Brain pericyte (primary cell): ENCODE data around the gene C1orf52.
"Not testable (repeated sequence)": the region's sequence is repeated elsewhere in the genome, so short reads cannot be mapped to it uniquely, and the experiment has no call there.

Experiments used
- DNase-seq: peaks from one replicate; pipeline ENCODE4 v3.0.0-alpha.2; 2012; ENCODE audit warnings: low read depth, low spot score

The C1orf52 gene

DNA sequence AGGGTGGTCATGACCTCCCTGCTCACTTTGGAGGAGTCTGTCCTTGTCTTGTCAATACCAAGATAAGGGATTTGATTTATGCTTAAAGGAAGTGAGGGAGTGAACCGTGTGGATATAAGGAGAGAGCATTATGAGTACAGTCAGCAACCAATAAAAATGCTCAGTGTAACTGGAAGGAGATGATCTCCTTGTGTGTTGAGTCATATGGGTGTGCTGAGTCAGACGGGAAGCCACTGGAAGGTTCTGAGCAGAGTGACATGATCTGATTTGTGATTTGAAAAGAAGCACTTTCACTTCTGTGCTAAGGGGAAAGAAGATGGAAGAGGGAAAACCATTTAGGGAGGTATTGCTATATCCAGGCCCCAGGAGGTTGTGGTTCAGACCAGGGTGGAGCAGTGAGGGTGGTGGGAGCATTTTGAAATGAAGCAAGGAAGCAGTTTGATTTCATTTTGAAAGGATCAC lies 19.4 kb upstream of the C1orf52 start:
- peak; percentile 61 for DNase-seq

DNA sequence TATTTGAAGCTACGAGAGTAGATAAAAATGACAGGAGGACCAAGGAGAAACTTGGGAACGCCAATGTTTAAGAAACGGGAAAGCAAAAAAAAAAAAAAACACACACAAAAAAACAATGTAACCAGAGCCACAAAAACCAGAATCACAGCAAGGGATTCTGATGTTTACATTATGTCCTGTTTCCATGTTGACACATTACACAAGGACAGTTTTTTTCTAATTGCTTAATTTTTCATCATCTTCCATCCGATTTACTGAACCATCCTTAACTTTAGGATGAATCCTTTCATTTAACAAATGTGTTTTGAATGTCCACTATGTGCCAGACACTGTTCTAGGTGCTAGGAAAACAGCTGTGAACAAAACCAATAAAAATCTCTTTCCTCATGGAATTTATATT lies 18.3 kb upstream of the C1orf52 start:
- DNase-seq = no peak

DNA sequence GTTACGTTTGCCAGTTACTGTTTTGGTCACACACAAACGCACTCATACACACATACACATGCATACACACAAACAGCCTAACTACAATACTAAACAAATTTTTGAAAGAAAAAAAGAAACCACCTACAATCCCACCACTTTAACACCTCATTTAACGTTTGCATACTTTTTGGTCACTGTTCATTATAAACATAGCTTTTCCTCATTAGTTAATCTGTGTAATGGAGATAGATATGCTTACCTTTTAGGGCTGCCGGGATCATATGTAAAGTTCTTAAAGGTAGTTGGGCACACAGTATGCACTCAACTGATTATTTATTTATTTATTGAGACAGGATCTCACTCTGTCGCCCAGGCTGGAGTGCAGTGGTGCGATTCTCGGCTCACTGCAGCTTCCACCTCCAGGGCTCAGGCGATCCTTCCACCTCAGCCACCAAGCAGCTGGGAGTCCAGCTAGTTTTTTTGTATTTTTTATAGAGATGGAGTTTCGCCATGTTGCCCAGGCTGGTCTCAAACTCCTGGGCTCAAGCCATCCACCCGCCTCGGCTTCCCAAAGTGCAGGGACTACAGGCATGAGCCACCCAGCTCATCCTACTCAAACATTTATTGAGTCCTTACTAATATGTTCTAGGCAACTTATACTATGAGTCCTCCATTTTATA lies 17.6 kb upstream of the C1orf52 start:
- no peak for DNase-seq

DNA sequence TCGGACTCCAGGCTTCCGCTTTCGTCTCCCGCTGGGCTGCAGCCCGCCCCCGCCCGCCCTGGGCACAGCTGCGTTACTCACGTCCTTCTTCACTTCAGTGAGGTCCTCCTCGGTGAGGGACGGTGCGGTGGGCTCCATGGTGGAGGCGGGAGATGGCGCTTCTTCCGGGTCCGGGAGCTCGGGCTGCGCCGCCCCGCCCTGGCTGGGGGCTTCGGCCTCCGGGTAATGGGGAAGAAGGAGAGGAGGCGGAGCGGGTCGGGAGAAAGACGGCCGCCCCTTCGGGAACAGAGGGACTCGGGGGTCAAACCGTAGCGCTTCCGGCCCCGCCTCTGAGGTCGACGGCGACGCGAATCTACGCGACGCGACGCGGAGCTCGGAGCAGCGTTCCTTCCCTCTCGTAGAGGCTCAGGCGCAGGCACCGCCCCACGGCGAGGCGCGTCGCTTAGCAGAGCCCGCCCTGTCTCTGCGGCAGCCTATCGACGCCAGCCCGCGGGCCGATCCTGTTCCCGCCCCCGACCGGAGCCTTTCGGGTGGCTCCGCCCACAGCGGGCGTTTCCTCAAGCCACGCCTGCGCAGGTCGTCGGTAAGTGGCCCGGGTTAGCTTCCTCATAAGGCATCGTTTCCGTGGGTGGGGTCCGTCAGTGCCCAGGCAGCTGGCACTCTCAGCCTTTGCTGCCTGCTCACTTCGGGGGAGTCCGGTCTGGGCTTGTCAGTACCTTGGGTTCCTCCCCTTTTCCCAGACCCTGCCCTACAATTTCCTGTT lies 16.9 kb upstream of the C1orf52 start, which contains the start of gene BCL10:
BCL10 (minus strand) TSS at position 418 of the 763 bp plus-strand sequence; CDS start at position 138, 280 bp downstream.
- DNase-seq = peak; percentile 93

DNA sequence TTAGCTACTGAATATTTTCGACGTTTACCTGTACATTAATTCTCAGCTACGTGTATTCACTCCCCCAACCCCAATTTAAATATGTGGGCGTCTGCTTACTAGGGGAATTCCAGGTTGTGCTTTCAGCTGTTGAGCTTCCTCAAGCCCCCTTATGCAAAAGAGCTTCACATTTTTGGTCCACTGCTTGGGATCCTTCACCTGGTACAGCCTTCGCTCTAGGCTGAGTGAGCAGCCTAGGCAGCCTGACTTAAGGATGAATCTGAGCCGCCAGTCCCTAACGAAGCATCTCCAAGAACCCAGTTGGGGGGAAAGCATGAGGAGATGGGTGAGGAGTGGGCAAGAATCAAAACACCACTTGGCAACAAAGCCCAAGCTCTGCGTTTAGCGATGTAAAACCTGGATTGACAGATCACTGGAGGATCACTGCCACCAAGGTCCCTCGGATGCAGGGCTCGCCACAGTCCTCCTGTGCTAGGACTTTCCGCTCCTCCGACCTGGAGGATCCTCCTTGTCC lies 16.3 kb upstream of the C1orf52 start:
- no peak for DNase-seq

DNA sequence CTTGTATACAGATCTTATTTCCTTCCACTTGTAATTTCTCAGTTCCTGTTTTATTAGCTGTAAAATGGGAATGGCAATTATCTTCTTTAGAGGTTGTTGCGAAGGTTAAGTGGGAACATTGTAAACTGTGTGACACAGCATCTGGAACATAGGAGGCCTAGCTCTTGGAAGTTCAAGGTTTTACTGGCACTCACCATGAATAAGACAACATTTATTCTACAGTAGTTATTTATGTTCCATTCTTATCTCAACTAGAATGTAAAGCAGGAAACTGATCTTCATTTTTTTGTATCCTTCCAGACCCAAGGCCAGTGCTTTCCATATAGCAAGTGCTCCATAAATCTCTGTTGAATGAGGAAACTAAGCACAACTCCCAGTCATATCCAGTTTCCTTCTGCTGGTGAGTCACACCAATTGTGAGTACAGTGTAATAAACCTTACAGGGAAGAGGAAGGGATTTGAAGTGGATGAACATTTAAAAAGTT lies 15.5 kb upstream of the C1orf52 start:
- no peak for DNase-seq

DNA sequence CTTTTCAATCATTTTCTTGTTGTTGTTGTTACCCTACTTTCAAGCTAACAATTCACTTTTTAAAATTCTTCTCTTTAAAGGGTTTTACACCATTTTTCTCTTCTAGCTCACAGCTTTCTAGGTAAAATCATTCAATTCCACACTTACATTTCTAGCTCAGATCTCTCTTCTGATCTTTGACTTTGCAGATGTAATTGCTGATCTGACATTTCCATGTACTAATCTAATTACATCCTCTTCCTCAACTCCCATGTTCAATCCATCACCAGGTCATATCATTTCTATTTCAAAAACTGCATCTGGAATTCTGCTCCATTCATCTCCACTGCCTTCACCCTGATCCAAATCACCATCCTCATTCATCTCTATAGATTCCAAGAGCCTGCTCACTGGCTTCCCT lies 13.9 kb upstream of the C1orf52 start:
- DNase-seq = no peak

DNA sequence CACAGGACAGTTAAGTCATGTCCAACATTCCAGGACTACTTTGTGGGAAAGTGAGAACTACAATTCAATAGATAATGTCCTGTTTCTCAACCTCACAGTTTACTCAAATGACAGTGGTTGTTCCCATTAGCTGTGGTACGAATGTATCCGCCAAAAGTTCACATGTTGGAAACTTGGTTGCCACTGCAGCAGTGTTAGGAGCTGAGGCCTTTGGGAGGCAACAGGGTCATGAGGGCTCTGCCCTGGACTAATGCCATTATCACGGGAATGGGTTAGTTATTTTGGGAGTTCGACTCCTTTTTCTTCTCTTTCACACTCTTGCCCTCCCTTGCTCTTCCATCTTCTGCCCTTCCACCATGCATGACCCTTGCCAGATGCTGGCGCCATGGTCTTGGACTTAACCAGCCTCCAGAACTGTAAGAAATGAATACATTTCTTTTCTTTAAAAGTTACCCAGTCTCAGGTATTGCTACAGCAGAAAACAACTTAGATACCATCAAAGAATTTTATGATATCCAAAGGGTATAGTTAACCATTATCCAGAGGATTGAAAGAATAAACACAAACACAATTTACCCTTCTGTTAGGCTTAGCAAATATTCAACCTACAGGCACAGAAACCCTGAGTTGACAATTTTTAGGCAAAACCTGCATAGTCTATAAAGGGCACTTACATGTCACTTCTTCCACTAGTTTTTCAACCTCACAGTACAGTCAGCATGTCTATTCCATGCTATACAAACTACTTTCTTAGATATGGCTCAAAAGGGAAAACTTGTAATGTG lies 9.5 kb upstream of the C1orf52 start:
- no peak for DNase-seq

DNA sequence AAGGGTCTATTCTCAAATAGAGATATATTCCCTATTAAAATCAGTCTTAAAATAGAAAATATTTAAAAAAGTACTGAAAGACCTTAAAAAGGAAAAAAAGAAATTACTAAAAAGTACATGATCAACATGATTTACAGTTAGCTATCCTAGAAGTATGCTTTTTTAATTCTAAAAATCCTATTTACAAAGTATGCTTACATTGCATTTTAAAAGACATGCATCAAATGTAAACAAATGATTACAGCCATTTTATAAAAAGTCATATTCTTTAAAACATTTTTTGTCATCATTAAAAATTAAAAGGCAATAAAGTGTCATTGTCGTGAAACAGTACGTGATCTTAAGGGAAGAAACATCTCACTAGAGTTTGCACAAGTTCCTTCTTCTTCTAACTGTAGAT lies 7.9 kb upstream of the C1orf52 start:
- DNase-seq = no peak

DNA sequence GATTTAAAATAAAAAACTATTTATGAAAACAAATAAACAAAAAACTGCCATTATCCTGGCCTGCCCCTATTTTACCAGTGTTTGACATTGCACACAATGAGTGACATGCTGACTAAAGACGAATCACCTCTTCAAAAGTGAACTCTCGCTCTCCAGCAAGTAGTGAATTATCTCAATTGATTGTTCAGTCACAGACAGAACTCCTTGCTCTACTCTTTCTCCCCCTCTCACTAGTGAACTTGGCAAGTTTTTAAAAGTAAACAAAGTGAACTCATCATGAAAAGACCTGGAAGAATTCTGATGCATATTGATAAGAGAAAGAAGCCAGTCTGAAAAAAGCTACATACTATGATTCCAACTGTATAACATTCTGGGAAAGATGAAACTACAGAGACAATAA lies 4.7 kb upstream of the C1orf52 start:
- DNase-seq = no peak

DNA sequence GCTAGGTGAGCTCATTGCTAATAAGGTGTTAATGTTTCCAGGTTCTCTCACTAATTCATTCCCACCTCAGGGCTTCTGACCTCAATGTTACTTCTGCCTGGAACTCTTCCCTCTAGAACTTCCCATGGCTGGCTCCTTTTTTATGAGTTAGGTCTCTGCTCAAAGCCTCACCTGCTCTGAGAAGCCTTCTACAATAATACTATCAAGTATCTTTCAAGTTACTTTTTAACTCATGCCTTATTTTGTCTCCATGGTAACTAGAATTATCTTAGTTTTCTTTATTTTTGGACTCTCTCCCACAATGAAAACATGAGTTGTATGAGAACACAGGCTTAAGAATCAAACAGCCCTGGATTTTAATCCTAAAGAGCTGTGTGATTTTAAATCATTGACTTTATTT lies 3.5 kb upstream of the C1orf52 start:
- no peak for DNase-seq

DNA sequence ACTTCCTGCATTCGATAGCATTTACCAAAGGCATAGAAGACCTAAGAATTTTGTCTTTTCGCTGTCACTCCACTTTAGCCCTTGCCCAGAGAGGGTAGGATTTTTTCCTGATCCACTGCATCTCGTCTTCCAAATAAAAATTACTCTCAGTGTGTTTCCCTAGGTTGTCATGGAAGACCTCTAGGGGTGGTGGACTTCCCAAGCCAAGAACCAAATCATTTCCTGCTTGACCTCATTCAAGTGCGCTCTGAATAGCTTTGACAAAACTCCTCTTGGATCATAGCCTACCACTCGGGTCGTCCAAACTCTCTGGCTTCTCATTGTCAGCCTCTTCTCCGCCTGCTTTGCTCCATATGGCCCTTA lies 431 bp upstream of the C1orf52 start:
- DNase-seq = no peak

DNA sequence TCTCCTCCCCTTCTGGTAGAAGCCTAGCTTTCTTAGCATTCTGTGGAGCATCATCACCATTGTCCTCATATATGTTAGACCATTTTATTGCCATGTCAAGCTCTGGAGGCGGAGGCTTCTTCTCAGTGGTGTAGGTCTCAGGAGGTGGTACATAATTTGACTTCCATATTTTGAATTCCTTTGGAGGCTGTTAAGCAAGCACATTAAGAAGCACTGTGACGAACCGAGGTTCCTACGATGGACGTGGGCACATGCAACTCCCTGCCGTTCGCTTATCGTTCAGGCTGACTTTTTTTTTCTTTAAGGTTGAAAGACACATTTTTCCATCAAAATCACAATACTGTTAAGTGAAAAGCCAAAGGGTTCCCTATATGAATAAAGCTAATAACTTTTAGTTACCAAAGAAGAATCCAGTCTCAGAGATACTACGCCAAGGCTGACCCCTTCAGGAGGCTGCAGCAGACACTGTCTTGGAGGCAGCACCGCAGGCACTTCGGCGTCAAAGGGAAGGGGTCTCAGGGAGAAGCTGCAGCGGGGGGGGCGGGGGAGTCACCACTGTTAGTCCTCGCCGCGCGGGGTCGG lies 835 bp downstream of the C1orf52 start:
- no peak for DNase-seq

DNA sequence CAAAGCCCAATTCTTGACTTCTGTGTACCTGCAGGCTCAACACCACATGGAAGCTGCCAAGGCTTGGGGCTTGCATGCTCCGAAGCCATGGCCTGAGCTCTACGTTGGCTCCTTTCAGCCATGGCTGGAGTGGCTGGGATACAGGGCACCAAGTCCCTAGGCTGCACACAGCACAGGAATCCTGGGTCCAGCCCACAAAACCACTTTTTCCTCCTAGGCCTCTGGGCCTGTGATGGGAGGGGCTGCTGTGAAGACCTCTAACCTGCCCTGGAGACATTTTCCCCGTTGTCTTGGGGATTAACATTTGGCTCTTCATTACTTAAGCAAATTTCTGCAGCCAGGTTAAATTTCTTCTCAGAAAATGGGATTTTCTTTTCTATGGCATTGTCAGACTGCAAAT lies 10.4 kb downstream of the C1orf52 start:
- not testable (repeated sequence) for DNase-seq

DNA sequence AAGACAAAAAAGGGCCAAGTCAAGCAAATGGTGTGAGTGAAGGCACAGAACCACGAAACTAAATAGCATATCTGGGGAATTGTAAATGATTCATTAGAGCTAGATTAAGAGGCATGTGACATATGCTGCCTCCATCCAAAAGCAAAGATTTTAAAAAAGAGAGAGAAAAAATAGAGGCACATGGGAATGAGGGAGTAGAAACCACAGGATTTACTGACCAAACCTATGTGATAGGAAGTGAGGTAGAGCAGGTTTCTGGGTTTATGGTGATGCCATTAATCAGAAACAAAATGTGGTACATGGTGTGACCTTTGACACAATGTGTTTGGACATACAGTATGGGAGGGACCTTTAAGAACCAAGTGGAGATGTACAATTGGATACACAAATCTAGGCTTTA lies 13.6 kb downstream of the C1orf52 start:
- DNase-seq = no peak

DNA sequence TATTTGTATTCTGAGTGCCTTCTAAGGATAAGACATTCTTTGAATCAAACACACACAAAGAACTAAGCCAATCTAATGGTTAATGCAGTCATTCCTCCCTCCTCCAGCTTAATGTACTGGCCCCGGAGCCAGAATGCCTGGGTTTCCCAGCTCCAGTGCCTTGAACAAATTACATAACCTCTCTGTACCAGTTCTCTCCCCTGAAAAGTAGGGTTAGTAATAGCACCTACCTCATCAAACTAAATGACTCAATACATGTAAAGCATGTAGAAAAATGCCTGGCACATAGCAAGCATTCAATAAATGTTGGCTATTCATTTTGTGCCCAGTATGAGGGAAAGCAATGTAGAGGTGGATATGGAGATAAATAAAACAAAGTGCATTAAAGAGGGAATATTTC lies 14.0 kb downstream of the C1orf52 start:
- DNase-seq = no peak

DNA sequence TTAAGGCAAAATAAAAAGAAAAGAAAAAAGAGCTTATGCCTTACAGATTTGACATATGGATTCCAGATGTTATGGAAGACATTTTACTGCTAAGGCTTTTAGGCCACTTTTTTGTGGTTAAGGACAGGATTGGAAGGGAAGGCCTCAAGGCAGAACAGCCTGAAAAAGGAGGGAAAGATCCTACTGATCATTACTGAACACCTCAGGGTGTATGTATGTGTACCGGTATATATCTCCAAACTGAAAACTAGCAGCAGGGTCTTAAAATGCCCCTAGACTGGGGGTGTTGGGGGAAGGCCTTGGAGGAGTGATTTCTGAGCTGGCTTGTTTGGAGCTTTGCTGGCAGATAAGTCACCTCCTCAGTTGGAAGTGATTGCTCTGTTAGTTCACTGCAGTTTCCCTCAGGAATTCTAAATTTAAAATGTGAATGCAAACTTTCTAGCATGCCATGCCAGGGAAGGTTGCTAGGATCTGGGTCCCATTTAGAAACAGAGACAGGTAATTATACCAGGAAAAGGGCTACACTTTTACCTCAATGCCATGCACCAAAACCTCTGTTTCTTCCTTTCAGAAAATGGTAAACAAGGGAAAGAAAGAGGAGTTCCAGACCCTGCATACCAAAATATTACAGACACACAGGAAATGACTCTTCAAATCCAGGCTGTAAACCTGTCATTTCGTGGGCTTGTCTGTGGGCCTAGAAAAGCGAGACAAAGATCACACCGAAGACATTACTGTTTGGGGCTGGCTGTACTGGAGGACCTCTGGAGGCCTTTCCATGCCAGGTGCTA lies 15.0 kb downstream of the C1orf52 start:
- DNase-seq = no peak

DNA sequence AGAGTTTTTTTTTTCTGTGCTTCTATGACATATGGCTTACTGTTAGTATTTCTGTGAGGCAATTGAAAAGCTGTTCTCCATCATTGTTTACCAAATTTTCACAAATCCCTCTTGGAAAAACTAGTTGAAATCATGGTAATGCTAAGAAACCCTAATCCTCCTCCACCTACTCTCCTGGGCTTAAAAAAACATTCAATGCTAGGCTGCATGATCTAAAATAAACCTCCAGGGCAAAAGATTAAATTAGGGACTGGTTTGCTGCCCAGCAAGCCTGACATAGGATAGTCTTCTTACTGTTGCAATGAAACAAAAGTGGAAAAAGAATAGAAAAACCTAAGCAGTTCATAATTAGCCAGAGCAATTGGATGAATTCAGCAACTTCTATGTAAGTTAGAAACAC lies 16.1 kb downstream of the C1orf52 start:
- no peak for DNase-seq

DNA sequence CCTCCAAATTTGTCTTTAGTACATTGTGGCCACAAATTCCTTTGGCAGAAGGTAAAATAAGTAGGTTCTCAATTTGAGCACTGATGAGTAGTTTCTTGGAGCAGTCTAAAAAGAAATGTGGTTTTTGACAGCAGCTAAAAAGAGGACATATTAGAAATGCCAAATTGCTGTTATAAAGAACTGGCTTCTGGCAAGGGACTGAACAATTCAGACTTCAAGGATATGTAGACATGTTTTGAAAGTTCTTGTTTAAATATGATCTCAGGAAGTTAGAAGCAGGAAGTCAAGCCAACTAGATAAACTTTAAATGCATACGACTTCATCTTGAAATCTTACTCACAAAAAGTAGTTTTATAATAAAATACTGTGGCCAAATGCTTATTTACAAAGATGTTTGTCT lies 18.8 kb downstream of the C1orf52 start:
- no peak for DNase-seq

DNA sequence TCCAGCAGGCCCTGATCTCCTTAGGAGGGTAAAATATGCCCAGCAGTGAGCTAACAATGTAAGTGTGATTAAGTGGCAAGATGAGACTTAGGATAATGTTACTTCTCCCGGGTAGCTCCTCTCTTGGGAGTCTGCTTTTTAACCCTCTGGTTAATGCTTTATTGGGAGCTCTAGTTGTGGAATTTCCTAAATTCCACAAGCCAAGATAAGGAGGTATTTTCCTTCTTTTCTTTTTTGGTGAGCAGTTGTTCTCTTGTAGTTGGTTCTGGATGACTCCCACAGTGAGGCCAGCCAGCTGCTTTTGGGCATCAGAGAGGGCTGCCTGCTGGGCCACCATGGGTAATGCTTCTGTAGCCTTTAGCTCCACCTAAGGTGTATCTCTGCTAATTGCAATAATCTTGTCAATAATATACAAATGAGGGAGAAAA lies 19.3 kb downstream of the C1orf52 start:
- no peak for DNase-seq

DNA sequence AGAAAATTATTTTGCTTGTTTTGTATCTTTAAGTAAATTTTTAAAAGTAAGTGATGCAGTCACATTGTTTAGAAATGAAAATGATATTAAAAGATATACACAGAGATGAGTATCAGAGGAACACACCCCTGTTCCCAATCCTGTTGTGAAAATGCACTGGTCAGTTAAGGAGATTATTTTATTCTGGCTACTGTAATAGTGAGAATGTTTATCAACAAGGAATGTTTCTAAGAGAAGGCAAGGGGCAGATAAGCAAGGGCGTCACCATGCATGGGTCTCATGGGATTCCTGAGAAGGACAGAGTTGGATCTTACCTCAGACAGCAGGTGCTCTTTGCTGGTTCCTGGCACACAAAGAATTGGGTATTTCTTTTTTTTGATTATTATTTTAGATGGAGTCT lies 21.8 kb downstream of the C1orf52 start:
- DNase-seq = no peak
